HepG2 (cell line): ENCODE measurements around the gene MYBPC2. TPM values are rescaled to one million over a fixed set of nuclear protein-coding genes. Genes with fewer than 3 reads are reported as not detected.

Source experiments
- ARID3A ChIP-seq: IDR thresholded peaks from 2 replicates; pipeline ENCODE4 v1.6.1; 2012; ENCODE audit warnings: low read depth, low read length, improper control_type of control experiment
- ATF7-NPFF ChIP-seq: sonication (generic); formaldehyde crosslinking; IDR thresholded peaks from 2 replicates; pipeline ENCODE4 v1.8.1; 2023; ENCODE audit warnings: mild to moderate bottlenecking, low read depth, missing genetic modification reagents, moderate library complexity
- CC2D1A ChIP-seq: sonication (generic); formaldehyde crosslinking; IDR thresholded peaks from 2 replicates; pipeline ENCODE4 v1.8.1; 2023; ENCODE audit warnings: mild to moderate bottlenecking, missing genetic modification reagents
- CCDC6 ChIP-seq: sonication (generic); formaldehyde crosslinking; IDR thresholded peaks from 2 replicates; pipeline ENCODE4 v1.8.1; 2022; ENCODE audit warnings: mild to moderate bottlenecking, missing genetic modification reagents, moderate library complexity
- HOXD1 ChIP-seq: sonication (generic); formaldehyde crosslinking; IDR thresholded peaks from 2 replicates; pipeline ENCODE4 v1.5.0; 2020; ENCODE audit warnings: missing genetic modification reagents
- JUN ChIP-seq: sonication (generic); formaldehyde crosslinking; IDR thresholded peaks from 2 replicates; pipeline ENCODE4 v1.4.0; 2020; ENCODE audit warnings: mild to moderate bottlenecking, missing genetic modification reagents
- LRRFIP1 ChIP-seq: sonication (generic); formaldehyde crosslinking; conservative IDR thresholded peaks from 2 replicates; pipeline ENCODE4 v1.4.0; 2020; ENCODE audit warnings: missing genetic modification reagents
- MYPOP ChIP-seq: sonication (generic); formaldehyde crosslinking; IDR thresholded peaks from 2 replicates; pipeline ENCODE4 v1.8.1; 2023; ENCODE audit warnings: mild to moderate bottlenecking, moderate library complexity, missing genetic modification reagents
- ONECUT2 ChIP-seq: sonication (generic); formaldehyde crosslinking; IDR thresholded peaks from 2 replicates; pipeline ENCODE4 v1.4.0; 2020; ENCODE audit warnings: missing genetic modification reagents
- TBX3 ChIP-seq: fragments of 450-650 bp; IDR thresholded peaks from 2 replicates; pipeline ENCODE4 v1.6.1; 2017; ENCODE audit warnings: antibody characterized with exemption, mild to moderate bottlenecking, inconsistent platforms, borderline replicate concordance
- XRCC5 ChIP-seq: fragments of 200-400 bp; formaldehyde crosslinking; optimal IDR thresholded peaks from 2 replicates; pipeline ENCODE3; 2017; ENCODE audit warnings: mild to moderate bottlenecking, low read length
- ZBTB7A ChIP-seq: sonication (generic); formaldehyde crosslinking; IDR thresholded peaks from 2 replicates; pipeline ENCODE4 v1.8.0; 2022; ENCODE audit warnings: mild to moderate bottlenecking, missing genetic modification reagents
- ZNF343 ChIP-seq: sonication (generic); formaldehyde crosslinking; IDR thresholded peaks from 2 replicates; pipeline ENCODE4 v1.4.0; 2020; ENCODE audit warnings: mild to moderate bottlenecking, missing genetic modification reagents
- ZNF503 ChIP-seq: sonication (generic); formaldehyde crosslinking; IDR thresholded peaks from 2 replicates; pipeline ENCODE4 v1.4.0; 2020; ENCODE audit warnings: missing genetic modification reagents
- ZNF747 ChIP-seq: sonication (generic); formaldehyde crosslinking; IDR thresholded peaks from 2 replicates; pipeline ENCODE4 v1.8.1; 2023; ENCODE audit warnings: missing genetic modification reagents, mild to moderate bottlenecking, borderline replicate concordance
- ZNF768 ChIP-seq: sonication (generic); formaldehyde crosslinking; IDR thresholded peaks from 2 replicates; pipeline ENCODE4 v1.4.0; 2020; ENCODE audit warnings: missing genetic modification reagents
- ZNF841 ChIP-seq: sonication (generic); formaldehyde crosslinking; IDR thresholded peaks from 2 replicates; pipeline ENCODE4 v1.8.1; 2023; ENCODE audit warnings: missing genetic modification reagents, borderline replicate concordance
- polyA plus RNA-seq, 8 experiments: library from polyadenylated mRNA; depleted of rRNA in 3 of 8; stranded (reverse) in 7 of 8; unstranded in 1 of 8; fragments of >200 nt; fragmentation: Illumina TruSeq in 4 of 8; extraction: Trizol in 4 of 8; gene quantifications; 2 replicates each; pipeline versions ENCODE4 v1.2.1 to v1.2.3, GENCODE V29; 2011 to 2016; ENCODE audit warnings: low read depth in 4 of 8, missing spikeins in 1 of 8, mixed read lengths in 1 of 8; ENCODE audit not compliant: insufficient read depth in 1 of 8
- total RNA-seq, 5 experiments: library from RNA; depleted of rRNA; stranded (reverse); fragments of >200 nt; fragmentation: Illumina TruSeq; extraction: Trizol; gene quantifications; 2 replicates each; pipeline ENCODE4 v1.2.3, GENCODE V29; 2016; ENCODE audit warnings: low read depth in 1 of 5
- TF ChIP-seq, protein P1 (sequence below): sonication (generic); formaldehyde crosslinking; IDR thresholded peaks from 2 replicates; pipeline ENCODE4 v1.8.0; 2022; ENCODE audit warnings: missing genetic modification reagents, mild to moderate bottlenecking, borderline replicate concordance
- TF ChIP-seq, protein P2 (sequence below): IDR thresholded peaks from 2 replicates; pipeline ENCODE4 v1.6.1; 2016; ENCODE audit warnings: missing genetic modification reagents, missing compliant biosample characterization
- TF ChIP-seq, protein P3 (sequence below): sonication (generic); formaldehyde crosslinking; IDR thresholded peaks from 2 replicates; pipeline ENCODE4 v1.8.1; 2023; ENCODE audit warnings: mild to moderate bottlenecking, missing genetic modification reagents

MYBPC2 gene
- total and polyA plus RNA-seq, 2 of the 13 experiments (the other 11 are each of a cell fraction or from before 2014, with no cell fraction given) = not detected

DNA sequence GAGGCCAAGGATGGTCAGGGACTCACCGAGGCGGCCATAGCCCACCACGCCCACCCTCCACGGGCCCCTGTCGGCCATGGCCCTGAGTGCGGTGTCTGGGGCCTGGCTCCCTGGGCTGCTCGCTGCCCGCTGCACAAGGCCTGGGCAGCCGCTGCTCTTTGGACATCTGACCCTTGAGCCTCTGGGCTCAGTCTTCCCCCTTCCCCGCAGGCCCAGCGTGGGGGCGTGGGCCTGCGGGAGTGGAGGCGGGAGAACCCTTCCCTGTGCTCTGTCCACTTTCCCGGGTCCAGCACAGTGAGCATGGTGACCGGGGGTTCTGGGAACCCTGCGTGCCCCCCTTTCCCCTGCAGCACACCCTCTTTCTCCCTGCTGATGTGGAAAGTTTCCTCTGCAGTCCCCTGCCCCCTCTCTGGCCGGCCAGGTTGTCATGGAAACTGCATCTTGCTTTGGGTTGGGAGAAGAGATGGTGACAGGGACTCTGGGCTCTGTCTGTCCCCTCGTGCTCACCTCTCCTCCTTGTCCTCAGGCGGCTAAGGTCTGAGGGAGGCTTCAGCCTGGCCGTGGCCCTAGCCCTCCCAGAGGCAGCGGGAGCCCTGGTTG is 81.2 kb downstream of the MYBPC2 start, which contains the start of gene ASPDH (continued):
- TF ChIP-seq LRRFIP1 (no peak), JUN (CRISPR knock-in tag) (no peak), ARID3A (no peak), XRCC5 (no peak), ZNF747 (CRISPR knock-in tag) (no peak), CC2D1A (no peak), CCDC6 (CRISPR knock-in tag) (no peak), HOXD1 (no peak), ONECUT2 (CRISPR knock-in tag) (no peak), ZNF841 (no peak), ZNF768 (CRISPR knock-in tag) (no peak), ATF7-NPFF (CRISPR knock-in tag) (no peak), MYPOP (CRISPR knock-in tag) (no peak), ZNF503 (CRISPR knock-in tag) (no peak), ZBTB7A (CRISPR knock-in tag) (no peak), TBX3 (no peak), ZNF343 (CRISPR knock-in tag) (no peak)
- TF ChIP-seq, protein P1, sequence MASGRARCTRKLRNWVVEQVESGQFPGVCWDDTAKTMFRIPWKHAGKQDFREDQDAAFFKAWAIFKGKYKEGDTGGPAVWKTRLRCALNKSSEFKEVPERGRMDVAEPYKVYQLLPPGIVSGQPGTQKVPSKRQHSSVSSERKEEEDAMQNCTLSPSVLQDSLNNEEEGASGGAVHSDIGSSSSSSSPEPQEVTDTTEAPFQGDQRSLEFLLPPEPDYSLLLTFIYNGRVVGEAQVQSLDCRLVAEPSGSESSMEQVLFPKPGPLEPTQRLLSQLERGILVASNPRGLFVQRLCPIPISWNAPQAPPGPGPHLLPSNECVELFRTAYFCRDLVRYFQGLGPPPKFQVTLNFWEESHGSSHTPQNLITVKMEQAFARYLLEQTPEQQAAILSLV (CRISPR knock-in tag) = no peak
- TF ChIP-seq, protein P2, sequence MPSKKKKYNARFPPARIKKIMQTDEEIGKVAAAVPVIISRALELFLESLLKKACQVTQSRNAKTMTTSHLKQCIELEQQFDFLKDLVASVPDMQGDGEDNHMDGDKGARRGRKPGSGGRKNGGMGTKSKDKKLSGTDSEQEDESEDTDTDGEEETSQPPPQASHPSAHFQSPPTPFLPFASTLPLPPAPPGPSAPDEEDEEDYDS = no peak
- TF ChIP-seq, protein P3, sequence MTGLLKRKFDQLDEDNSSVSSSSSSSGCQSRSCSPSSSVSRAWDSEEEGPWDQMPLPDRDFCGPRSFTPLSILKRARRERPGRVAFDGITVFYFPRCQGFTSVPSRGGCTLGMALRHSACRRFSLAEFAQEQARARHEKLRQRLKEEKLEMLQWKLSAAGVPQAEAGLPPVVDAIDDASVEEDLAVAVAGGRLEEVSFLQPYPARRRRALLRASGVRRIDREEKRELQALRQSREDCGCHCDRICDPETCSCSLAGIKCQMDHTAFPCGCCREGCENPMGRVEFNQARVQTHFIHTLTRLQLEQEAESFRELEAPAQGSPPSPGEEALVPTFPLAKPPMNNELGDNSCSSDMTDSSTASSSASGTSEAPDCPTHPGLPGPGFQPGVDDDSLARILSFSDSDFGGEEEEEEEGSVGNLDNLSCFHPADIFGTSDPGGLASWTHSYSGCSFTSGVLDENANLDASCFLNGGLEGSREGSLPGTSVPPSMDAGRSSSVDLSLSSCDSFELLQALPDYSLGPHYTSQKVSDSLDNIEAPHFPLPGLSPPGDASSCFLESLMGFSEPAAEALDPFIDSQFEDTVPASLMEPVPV (CRISPR knock-in tag) = no peak
